Measurements from ENCODE around the gene NUCKS1.

Gene NUCKS1

DNA sequence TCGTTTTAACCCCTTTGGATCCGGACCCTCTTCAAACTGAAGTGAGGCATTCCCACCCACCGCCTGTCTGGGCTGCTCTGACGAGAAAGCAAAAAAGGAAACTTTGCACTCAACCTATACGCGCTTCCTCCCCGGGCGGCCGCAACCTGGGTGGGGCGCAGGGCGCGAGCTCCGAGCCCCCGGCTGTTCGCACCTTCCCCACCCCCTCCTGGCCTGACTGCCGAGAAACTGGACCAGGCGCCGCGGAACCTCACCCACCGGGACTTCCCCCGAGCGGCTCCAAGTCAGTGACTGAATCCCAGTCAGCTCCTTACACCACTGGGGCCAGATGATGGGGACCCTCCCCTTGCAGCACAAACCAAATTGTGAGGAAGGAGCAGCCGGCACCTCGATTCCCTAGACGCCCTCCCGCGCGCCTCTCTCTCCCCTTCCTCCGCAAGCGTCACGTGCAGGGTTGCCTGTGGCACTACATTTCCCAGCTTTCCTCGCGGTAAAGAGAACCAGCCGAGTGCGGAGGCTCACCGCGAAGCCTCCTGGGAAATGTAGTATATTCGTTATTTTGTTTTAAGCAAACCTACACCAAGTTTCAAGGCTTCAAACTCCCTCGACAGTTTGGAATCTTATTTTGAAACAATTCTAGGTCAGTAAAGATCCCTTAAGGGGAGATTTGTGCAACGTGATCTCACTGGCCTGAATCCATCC lies 25.2 kb upstream of the NUCKS1 start, which contains the start of gene RAB29:
Gene RAB29, minus strand, starts transcription at position 468 of the 702 bp plus-strand sequence. CDS start 526 bp downstream, outside the sequence.
- no peaks in the 10 kb centered on the region for H3K36me3 Mint-ChIP-seq (ENCODE audit: low read depth)
- peak within 1 kb of the TSS; percentile 3 to 49 (median 10) for H3K27ac Mint-ChIP-seq
- peaks cover 10% of the 10 kb centered on the region for H3K4me1 Mint-ChIP-seq
- peaks cover 59% of the 10 kb centered on the region for H3K27me3 Mint-ChIP-seq (ENCODE audit: low read depth)
- H3K9me3 Mint-ChIP-seq = no peaks in the 10 kb centered on the region
- peak within 1 kb of the TSS; percentile 86 to 92 (median 89) for H3K4me3 Mint-ChIP-seq
- TF ChIP-seq, protein P1, sequence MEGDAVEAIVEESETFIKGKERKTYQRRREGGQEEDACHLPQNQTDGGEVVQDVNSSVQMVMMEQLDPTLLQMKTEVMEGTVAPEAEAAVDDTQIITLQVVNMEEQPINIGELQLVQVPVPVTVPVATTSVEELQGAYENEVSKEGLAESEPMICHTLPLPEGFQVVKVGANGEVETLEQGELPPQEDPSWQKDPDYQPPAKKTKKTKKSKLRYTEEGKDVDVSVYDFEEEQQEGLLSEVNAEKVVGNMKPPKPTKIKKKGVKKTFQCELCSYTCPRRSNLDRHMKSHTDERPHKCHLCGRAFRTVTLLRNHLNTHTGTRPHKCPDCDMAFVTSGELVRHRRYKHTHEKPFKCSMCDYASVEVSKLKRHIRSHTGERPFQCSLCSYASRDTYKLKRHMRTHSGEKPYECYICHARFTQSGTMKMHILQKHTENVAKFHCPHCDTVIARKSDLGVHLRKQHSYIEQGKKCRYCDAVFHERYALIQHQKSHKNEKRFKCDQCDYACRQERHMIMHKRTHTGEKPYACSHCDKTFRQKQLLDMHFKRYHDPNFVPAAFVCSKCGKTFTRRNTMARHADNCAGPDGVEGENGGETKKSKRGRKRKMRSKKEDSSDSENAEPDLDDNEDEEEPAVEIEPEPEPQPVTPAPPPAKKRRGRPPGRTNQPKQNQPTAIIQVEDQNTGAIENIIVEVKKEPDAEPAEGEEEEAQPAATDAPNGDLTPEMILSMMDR (IDR thresholded peaks at IDR 0.05; ENCODE audit: unreplicated experiment in 3 of 3) = no peak

DNA sequence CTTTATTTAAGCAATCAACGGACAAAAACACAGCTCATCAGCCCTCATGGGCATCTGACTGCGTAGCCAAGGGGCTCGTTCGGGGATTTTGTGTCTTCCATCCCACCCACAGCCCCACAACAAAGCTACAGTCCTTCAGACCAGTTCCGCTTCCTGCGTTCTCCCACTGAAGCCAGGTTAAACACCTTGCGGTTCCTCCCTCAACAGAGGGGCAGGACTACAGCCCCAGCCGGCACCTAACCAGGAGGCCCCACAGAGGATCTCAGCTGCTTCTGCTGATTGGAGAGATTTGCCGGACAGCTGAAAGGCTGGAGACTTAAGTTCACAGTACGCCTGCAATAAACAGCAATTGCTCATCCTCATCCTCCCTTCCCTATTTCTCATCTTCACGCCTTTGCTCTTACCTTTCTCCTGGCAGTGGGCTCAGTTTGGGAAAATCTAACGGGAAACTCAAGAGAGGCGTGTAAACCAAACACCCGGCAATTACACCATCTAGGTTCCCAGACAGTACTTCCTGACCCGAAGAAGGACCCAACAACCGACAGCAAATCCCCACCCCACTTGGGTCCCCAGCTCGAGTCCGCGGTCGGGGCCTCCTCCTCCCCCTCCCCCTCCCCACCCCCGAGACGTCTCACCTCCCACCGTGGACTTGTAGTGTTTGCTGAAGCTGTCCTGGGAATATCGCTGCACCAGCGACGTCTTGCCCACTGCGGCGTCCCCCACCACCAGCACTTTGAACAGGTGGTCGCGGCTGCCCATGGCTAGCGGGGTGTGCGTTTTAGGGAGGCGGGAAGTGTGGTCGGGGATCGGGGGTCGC lies 24.4 kb upstream of the NUCKS1 start:
- peaks cover 10% of the 10 kb centered on the region for H3K4me1 Mint-ChIP-seq
- H3K36me3 Mint-ChIP-seq (ENCODE audit: low read depth) = no peaks in the 10 kb centered on the region
- H3K27ac Mint-ChIP-seq = peak overlapping the region in 2 of 3 experiments; percentile 3 to 49
- peak overlapping the region; percentile 86 to 92 (median 89) for H3K4me3 Mint-ChIP-seq
- no peaks in the 10 kb centered on the region for H3K9me3 Mint-ChIP-seq
- peaks cover 59% of the 10 kb centered on the region for H3K27me3 Mint-ChIP-seq (ENCODE audit: low read depth)
- TF ChIP-seq, protein P1 (IDR thresholded peaks at IDR 0.05; ENCODE audit: unreplicated experiment in 3 of 3) = no peak

DNA sequence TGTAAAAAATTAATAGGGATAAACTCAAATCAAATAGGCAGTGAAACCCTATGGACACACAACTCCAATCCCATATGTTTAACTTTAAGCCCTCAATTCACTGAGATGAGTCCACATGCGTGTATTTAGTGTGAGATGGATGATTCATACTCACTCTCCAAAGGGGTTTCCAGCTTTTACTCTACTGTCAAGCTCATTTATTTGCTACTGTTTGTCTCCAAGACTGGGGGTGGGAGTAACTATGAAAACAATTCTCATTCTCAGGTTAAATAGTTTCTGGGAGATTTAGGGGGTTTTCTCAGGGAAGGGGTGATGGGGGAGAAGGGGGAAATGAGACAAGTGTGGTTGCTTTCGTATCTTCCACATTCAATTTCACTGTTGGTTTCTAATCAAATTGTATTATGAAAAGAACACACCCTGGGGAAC lies 22.6 kb upstream of the NUCKS1 start:
- Mint-ChIP-seq H3K4me1 (peaks cover 10% of the 10 kb centered on the region), H3K9me3 (no peaks in the 10 kb centered on the region), H3K36me3 (ENCODE audit: low read depth) (no peaks in the 10 kb centered on the region), H3K4me3 (peak overlapping the region in 2 of 3 experiments; percentile 36 to 47), H3K27ac (no peak overlapping the region), H3K27me3 (ENCODE audit: low read depth) (peaks cover 53% of the 10 kb centered on the region)
- TF ChIP-seq, protein P1 (IDR thresholded peaks at IDR 0.05; ENCODE audit: unreplicated experiment in 3 of 3) = no peak

DNA sequence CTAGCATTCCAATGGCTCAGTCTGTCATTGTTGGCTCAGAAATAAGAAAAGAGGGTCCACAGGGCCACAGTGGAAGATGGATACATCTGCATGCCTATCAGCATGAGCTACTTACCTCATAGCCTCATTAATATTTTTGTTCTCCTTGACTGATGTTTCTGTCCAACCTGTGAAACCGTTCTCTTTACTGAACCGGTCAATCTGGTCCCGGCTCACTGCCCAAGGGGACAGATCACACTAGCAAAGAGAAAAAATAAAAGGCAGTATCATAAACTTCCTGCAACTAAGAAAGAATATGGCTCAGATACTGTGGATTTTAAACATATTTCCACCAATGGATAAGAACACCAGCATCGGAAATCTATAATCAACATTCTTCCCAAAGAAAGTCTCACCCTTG lies 20.6 kb upstream of the NUCKS1 start:
- Mint-ChIP-seq H3K27ac (no peak overlapping the region), H3K27me3 (ENCODE audit: low read depth) (peaks cover 47% of the 10 kb centered on the region), H3K36me3 (ENCODE audit: low read depth) (no peaks in the 10 kb centered on the region), H3K4me1 (peaks cover 10% of the 10 kb centered on the region), H3K9me3 (no peaks in the 10 kb centered on the region), H3K4me3 (no peak overlapping the region)
- TF ChIP-seq, protein P1 (IDR thresholded peaks at IDR 0.05; ENCODE audit: unreplicated experiment in 3 of 3) = no peak

DNA sequence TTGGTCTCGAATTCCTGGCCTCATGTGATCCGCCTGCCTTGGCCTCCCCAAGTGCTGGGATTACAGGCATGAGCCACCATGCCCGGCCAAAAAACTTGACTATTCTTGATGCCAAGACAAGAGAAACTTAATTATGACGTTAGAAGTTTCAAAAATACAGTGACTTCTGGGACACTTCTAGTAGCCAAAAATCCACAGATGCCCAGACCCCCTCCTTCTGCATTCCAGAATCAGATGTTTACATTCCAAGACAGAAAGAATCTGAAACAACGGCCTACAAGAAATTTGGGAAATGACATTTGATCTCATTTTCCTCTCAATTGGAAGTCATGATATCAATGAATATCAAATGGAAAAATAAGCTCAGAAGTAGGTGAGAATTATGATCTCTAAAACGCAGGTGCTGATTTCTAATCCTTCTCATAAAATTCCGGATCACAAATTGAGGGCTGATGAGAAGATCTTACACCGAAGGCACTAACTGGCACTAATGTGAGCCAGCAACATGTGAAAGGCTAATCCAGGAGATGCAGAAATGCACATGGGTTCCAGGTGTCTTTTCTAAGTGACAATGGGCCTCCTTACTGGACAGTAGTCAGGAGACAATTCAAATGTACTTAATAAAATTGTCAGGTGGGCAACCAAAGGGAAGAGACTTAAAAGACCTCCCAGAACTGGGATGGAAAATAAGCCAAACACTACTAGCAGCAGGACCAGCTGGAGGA lies 19.8 kb upstream of the NUCKS1 start:
- H3K9me3 Mint-ChIP-seq = no peaks in the 10 kb centered on the region
- no peaks in the 10 kb centered on the region for H3K36me3 Mint-ChIP-seq (ENCODE audit: low read depth)
- H3K4me3 Mint-ChIP-seq = no peak overlapping the region
- H3K27ac Mint-ChIP-seq = no peak overlapping the region
- peaks cover 5% of the 10 kb centered on the region for H3K4me1 Mint-ChIP-seq
- H3K27me3 Mint-ChIP-seq (ENCODE audit: low read depth) = peaks cover 40% of the 10 kb centered on the region
- TF ChIP-seq, protein P1 (IDR thresholded peaks at IDR 0.05; ENCODE audit: unreplicated experiment in 3 of 3) = no peak

Data from nephron (organoid).